Right atrium auricular region (tissue), 2 donors: Measurements from ENCODE around the gene SPSB4. TPM values are rescaled to one million over a fixed set of nuclear protein-coding genes. Genes with fewer than 3 reads are reported as not detected.

Experiments used
- DNase-seq: peaks from one replicate; pipeline ENCODE4 v3.0.0-alpha.2; 2019; ENCODE audit warnings: low spot score
- H3K27ac ChIP-seq, 2 donors: fragments of 200-600 bp; sonication (generic); 1 replicate in 1 of 2; 2 replicates in 1 of 2; pipeline ENCODE4 v1.5.1; 2016 to 2019
- H3K27me3 ChIP-seq, 2 donors: fragments of 200-600 bp; sonication (generic); one replicate each; pipeline versions ENCODE4 v1.5.1 to v1.6.0; 2017 to 2019
- H3K36me3 ChIP-seq: fragments of 200-600 bp; sonication (generic); one replicate; pipeline ENCODE4 v1.5.1; 2016
- H3K4me1 ChIP-seq, 2 donors: fragments of 200-600 bp; sonication (generic); one replicate each; pipeline versions ENCODE4 v1.5.1 to v1.6.0; 2017 to 2019
- H3K4me3 ChIP-seq, 2 donors: fragments of 200-600 bp; sonication (generic); 1 replicate in 1 of 2; 2 replicates in 1 of 2; pipeline ENCODE4 v1.5.1; 2017 to 2019; ENCODE audit warnings: mild to moderate bottlenecking in 1 of 2, moderate library complexity in 1 of 2
- H3K9me3 ChIP-seq, 2 donors: fragments of 200-600 bp; sonication (generic); one replicate each; pipeline ENCODE4 v1.5.1; 2019
- CTCF ChIP-seq, 2 donors: fragments of 200-600 bp; sonication (generic); IDR thresholded peaks; one replicate each; pipeline ENCODE4 v1.5.1; 2019; ENCODE audit warnings: antibody characterized with exemption in 2 of 2
- total RNA-seq, 2 donors: library from RNA; depleted of rRNA; stranded (reverse); fragments of >200 nt; gene quantifications; one replicate each; pipeline ENCODE4 v1.1.0, GENCODE V29; 2016

Gene SPSB4
- total RNA-seq, 2 donors from 2014 or later: 1.8 to 6.9 TPM

GRCh38 chr3:141067206-141067974, 16.2 kb downstream of the SPSB4 start:
- no peak for DNase-seq
- no peak for TF ChIP-seq CTCF (IDR thresholded peaks at IDR 0.05)
- Histone ChIP-seq H3K4me1 (peaks cover 0 to 22% of the 10 kb centered on the region in 2 donors), H3K36me3 (no peaks in the 10 kb centered on the region), H3K27me3 (no peaks in the 10 kb centered on the region), H3K27ac (no peak overlapping the region), H3K4me3 (no peak overlapping the region), H3K9me3 (no peaks in the 10 kb centered on the region)

GRCh38 chr3:141070229-141070628, 19.1 kb downstream of the SPSB4 start:
- H3K4me3 ChIP-seq: no peak overlapping the region
- H3K27ac ChIP-seq: no peak overlapping the region
- DNase-seq: no peak
- peaks cover 0 to 13% of the 10 kb centered on the region in 2 donors for H3K4me1 ChIP-seq
- no peaks in the 10 kb centered on the region for H3K36me3 ChIP-seq
- H3K27me3 ChIP-seq: no peaks in the 10 kb centered on the region
- H3K9me3 ChIP-seq: no peaks in the 10 kb centered on the region
- TF ChIP-seq CTCF (IDR thresholded peaks at IDR 0.05): no peak

- Histone ChIP-seq H3K9me3 (no peaks in the 10 kb centered on the region), H3K4me3 (no peak overlapping the region), H3K4me1 (peaks cover 0 to 14% of the 10 kb centered on the region in 2 donors), H3K27ac (no peak overlapping the region), H3K27me3 (no peaks in the 10 kb centered on the region), H3K36me3 (no peaks in the 10 kb centered on the region)
- no peak for DNase-seq
- TF ChIP-seq CTCF (IDR thresholded peaks at IDR 0.05): no peak
These were observed 19.7 kb downstream of the SPSB4 start for GRCh38 chr3:141070727-141071357.

GRCh38 chr3:141071681-141072260, 20.6 kb downstream of the SPSB4 start:
- no peaks in the 10 kb centered on the region for H3K9me3 ChIP-seq
- H3K4me1 ChIP-seq: peaks cover 0 to 23% of the 10 kb centered on the region in 2 donors
- DNase-seq: no peak
- no peak overlapping the region for H3K4me3 ChIP-seq
- no peaks in the 10 kb centered on the region for H3K36me3 ChIP-seq
- H3K27me3 ChIP-seq: no peaks in the 10 kb centered on the region
- TF ChIP-seq CTCF (IDR thresholded peaks at IDR 0.05): no peak
- no peak overlapping the region for H3K27ac ChIP-seq

- H3K27me3 ChIP-seq: no peaks in the 10 kb centered on the region
- no peaks in the 10 kb centered on the region for H3K9me3 ChIP-seq
- TF ChIP-seq CTCF (IDR thresholded peaks at IDR 0.05): no peak
- no peak overlapping the region for H3K4me3 ChIP-seq
- no peak for DNase-seq
- no peak overlapping the region for H3K27ac ChIP-seq
- no peaks in the 10 kb centered on the region for H3K36me3 ChIP-seq
- peaks cover 0 to 26% of the 10 kb centered on the region in 2 donors for H3K4me1 ChIP-seq
These were observed 21.8 kb downstream of the SPSB4 start for GRCh38 chr3:141072950-141073349.
